Measurements from ENCODE around the gene CSNK1D.
A peak's percentile ranks its signal among the peaks of the same experiment; 100 is the strongest.

CSNK1D gene

GRCh38 chr17:82249896-82250581 is 23.5 kb downstream of the CSNK1D start:
- DNase-seq: no peak

- DNase-seq: peak; percentile 9
Measured at GRCh38 chr17:82248815-82249674, 24.5 kb downstream of the CSNK1D start.

- peak; percentile 38 for DNase-seq
Measured at GRCh38 chr17:82247856-82248671, 25.4 kb downstream of the CSNK1D start.

GRCh38 chr17:82247182-82247823 is 26.2 kb downstream of the CSNK1D start:
- peak; percentile 7 for DNase-seq

- peak; percentile 63 for DNase-seq
Measured at GRCh38 chr17:82246365-82247181, 26.9 kb downstream of the CSNK1D start.

GRCh38 chr17:82246040-82246364 is 27.5 kb downstream of the CSNK1D start:
- DNase-seq: no peak

GRCh38 chr17:82245134-82246039 is 28.1 kb downstream of the CSNK1D start:
- peak; percentile 16 for DNase-seq

- DNase-seq: peak; percentile 48
Measured at GRCh38 chr17:82244413-82245133, 28.9 kb downstream of the CSNK1D start.

- peak; percentile 20 for DNase-seq
Measured at GRCh38 chr17:82243648-82244412, 29.7 kb downstream of the CSNK1D start.

GRCh38 chr17:82242977-82243647 is 30.4 kb downstream of the CSNK1D start:
- DNase-seq: peak; percentile 83

- DNase-seq: no peak
Measured at GRCh38 chr17:82242698-82242976, 30.9 kb downstream of the CSNK1D start.

GRCh38 chr17:82241926-82242697 is 31.4 kb downstream of the CSNK1D start:
- peak; percentile 45 for DNase-seq

- peak; percentile 72 for DNase-seq
Measured at GRCh38 chr17:82241183-82241925, 32.1 kb downstream of the CSNK1D start.

GRCh38 chr17:82240506-82241182 is 32.9 kb downstream of the CSNK1D start:
- peak; percentile 12 for DNase-seq

- DNase-seq: peak; percentile 6
Measured at GRCh38 chr17:82239926-82240505, 33.5 kb downstream of the CSNK1D start.

- DNase-seq: no peak
Measured at GRCh38 chr17:82239401-82239925, 34.0 kb downstream of the CSNK1D start.

Data from fibroblast of skin of scalp (primary cell).